Measurements from ENCODE around the gene LGR4.
"Not testable (repeated sequence)": the region's sequence is repeated elsewhere in the genome, so short reads cannot be mapped to it uniquely, and the experiment has no call there.

LGR4 gene

GRCh38 chr11:27472398-27473016 is at the start of gene LGR4:
Gene LGR4 (minus strand): TSS chr11:27472790. CDS start chr11:27472302, 488 bp downstream.
- peak; percentile 87 for DNase-seq (ENCODE audit: low read depth)

- DNase-seq (ENCODE audit: low read depth) = no peak
These were observed 47.6 kb upstream of the LGR4 start for GRCh38 chr11:27520226-27520625.

GRCh38 chr11:27518518-27518917 is 45.9 kb upstream of the LGR4 start:
- no peak for DNase-seq (ENCODE audit: low read depth)

GRCh38 chr11:27517490-27517889 is 44.9 kb upstream of the LGR4 start:
- not testable (repeated sequence) for DNase-seq (ENCODE audit: low read depth)

GRCh38 chr11:27514558-27514957 is 42.0 kb upstream of the LGR4 start:
- peak; percentile 68 for DNase-seq (ENCODE audit: low read depth)

GRCh38 chr11:27514076-27514475 is 41.5 kb upstream of the LGR4 start:
- DNase-seq (ENCODE audit: low read depth) = no peak

- DNase-seq (ENCODE audit: low read depth) = no peak
These were observed 40.8 kb upstream of the LGR4 start for GRCh38 chr11:27513389-27513788.

GRCh38 chr11:27512238-27512637 is 39.6 kb upstream of the LGR4 start:
- no peak for DNase-seq (ENCODE audit: low read depth)

GRCh38 chr11:27509908-27510307 is 37.3 kb upstream of the LGR4 start:
- no peak for DNase-seq (ENCODE audit: low read depth)

- no peak for DNase-seq (ENCODE audit: low read depth)
These were observed 35.1 kb upstream of the LGR4 start for GRCh38 chr11:27507557-27508322.

GRCh38 chr11:27506200-27507182 is 33.9 kb upstream of the LGR4 start, which contains the start of gene LIN7C:
Gene LIN7C (minus strand): TSS chr11:27506769. CDS start chr11:27506752, 17 bp downstream.
- peak; percentile 94 for DNase-seq (ENCODE audit: low read depth)

GRCh38 chr11:27505781-27506180 is 33.2 kb upstream of the LGR4 start:
- no peak for DNase-seq (ENCODE audit: low read depth)

- no peak for DNase-seq (ENCODE audit: low read depth)
These were observed 31.6 kb upstream of the LGR4 start for GRCh38 chr11:27504205-27504604.

- DNase-seq (ENCODE audit: low read depth) = no peak
These were observed 28.5 kb upstream of the LGR4 start for GRCh38 chr11:27501100-27501499.

GRCh38 chr11:27497911-27498310 is 25.3 kb upstream of the LGR4 start:
- no peak for DNase-seq (ENCODE audit: low read depth)

- no peak for DNase-seq (ENCODE audit: low read depth)
These were observed 24.8 kb upstream of the LGR4 start for GRCh38 chr11:27497284-27497866.

- no peak for DNase-seq (ENCODE audit: low read depth)
These were observed 23.9 kb upstream of the LGR4 start for GRCh38 chr11:27496461-27496860.

- no peak for DNase-seq (ENCODE audit: low read depth)
These were observed 23.2 kb upstream of the LGR4 start for GRCh38 chr11:27495710-27496300.

- no peak for DNase-seq (ENCODE audit: low read depth)
These were observed 16.5 kb upstream of the LGR4 start for GRCh38 chr11:27489092-27489491.

- DNase-seq (ENCODE audit: low read depth) = no peak
These were observed 15.1 kb upstream of the LGR4 start for GRCh38 chr11:27487706-27488105.

GRCh38 chr11:27485930-27486773 is 13.6 kb upstream of the LGR4 start:
- no peak for DNase-seq (ENCODE audit: low read depth)

Measured in HS-27A (cell line).